ENCODE measurements around the gene RPL13.

DNA sequence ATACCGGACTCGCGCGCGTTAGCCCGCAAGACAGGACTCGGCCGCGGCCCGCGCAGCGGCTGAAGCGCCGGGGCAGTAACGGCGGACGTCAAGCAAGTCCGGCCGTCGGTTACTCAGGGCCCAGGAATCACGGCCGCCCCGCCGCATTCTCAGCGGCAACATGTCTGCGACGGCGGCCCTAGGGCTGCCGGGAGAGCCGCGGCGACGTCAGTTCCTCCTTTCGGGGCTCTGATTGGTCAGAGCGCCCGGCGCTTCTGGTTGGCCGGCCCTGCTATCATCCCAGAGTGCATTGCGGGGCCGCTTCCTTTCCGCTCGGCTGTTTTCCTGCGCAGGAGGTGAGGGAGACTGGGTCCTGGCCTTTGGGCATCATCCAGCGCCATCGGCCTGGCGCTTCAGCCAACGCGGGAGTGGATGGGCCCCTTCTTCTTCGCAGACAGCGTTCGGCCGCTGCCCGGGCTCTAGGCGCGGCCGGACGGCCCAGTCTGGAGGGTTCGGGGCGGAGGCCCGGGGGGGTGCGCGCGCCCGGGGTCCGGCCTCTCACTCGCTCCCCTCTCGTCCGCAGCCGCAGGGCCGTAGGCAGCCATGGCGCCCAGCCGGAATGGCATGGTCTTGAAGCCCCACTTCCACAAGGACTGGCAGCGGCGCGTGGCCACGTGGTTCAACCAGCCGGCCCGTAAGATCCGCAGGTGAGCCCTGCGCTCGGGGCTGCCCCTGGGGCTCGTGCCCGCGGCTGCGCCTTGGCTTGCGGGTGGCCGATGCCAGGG, at the start of gene RPL13:
- TF ChIP-seq, protein P1, sequence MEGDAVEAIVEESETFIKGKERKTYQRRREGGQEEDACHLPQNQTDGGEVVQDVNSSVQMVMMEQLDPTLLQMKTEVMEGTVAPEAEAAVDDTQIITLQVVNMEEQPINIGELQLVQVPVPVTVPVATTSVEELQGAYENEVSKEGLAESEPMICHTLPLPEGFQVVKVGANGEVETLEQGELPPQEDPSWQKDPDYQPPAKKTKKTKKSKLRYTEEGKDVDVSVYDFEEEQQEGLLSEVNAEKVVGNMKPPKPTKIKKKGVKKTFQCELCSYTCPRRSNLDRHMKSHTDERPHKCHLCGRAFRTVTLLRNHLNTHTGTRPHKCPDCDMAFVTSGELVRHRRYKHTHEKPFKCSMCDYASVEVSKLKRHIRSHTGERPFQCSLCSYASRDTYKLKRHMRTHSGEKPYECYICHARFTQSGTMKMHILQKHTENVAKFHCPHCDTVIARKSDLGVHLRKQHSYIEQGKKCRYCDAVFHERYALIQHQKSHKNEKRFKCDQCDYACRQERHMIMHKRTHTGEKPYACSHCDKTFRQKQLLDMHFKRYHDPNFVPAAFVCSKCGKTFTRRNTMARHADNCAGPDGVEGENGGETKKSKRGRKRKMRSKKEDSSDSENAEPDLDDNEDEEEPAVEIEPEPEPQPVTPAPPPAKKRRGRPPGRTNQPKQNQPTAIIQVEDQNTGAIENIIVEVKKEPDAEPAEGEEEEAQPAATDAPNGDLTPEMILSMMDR (IDR thresholded peaks at IDR 0.05), result peak in 2 of 6 experiments; percentile 7 to 31
- peak; percentile 94 to 95 for TF ChIP-seq POLR2AphosphoS5 (IDR thresholded peaks at IDR 0.05)

Measured in upper lobe of left lung (tissue), 4 donors.